Measurements from ENCODE around the gene NSFL1C. TPM values are rescaled to one million over a fixed set of nuclear protein-coding genes. Genes with fewer than 3 reads are reported as not detected.

Gene NSFL1C
- total and polyA plus RNA-seq, 9 of the 15 experiments (the other 6 are each of a cell fraction or from before 2014, with no cell fraction given) = 20.8 to 119 (median 47.0) TPM

DNA sequence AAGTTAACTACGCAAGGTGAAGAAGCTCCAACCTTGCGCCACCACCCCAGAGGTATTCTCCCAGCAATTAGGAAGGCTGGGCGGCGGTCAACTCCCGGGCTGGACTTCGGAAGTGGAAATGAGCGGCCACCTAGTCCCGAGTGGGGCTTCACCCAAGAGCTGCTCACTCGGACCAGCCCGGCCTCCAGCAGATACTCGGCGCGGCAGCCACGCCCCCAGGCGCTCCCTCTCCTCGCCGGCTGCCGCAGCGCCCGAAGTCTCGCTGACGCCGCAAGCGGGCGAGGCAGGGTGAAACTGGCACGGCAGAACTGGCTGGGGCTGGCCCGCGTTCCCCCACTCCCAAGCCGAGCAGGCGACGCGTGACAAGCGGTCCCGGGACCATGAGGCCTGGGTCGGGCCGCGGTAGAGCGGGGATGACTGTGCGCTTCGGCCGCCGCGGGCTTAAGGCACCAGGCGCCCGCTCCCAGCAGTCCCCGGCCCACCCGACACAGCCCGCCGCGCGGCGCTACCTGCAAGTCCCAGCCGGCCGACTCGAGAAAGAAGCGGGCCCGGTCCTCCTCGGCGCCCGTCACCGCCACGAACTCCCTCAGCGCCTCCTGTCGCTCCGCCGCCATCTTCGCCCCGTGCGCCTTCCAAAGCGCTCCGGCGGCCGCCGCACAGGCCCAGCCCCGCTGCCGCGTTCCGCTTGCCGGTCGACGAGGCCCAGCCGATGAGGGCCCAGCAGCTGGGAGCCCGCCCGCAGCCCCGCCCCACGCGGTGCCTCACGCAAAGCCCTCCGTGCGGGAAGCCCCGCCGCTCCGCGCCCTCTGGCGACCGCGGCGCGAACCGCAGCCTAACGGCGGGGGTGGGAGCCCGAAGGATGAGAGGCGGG, at the start of gene NSFL1C (continued):
- TF ChIP-seq ESRRA (IDR thresholded peaks at IDR 0.05; ENCODE audit: borderline replicate concordance, low read depth) = peak; percentile 77; the same call in 1 of the 2 replicates
- TF ChIP-seq RAD51 (IDR thresholded peaks at IDR 0.05; ENCODE audit: borderline replicate concordance, low read depth) = no peak
- peak; percentile 75 for TF ChIP-seq ZNF316 (IDR thresholded peaks at IDR 0.05)
- TF ChIP-seq ZEB2 (IDR thresholded peaks at IDR 0.05) = peak; percentile 90
- TF ChIP-seq ZNF583 (CRISPR knock-in tag; IDR thresholded peaks at IDR 0.05) = no peak
- TF ChIP-seq, protein P1, sequence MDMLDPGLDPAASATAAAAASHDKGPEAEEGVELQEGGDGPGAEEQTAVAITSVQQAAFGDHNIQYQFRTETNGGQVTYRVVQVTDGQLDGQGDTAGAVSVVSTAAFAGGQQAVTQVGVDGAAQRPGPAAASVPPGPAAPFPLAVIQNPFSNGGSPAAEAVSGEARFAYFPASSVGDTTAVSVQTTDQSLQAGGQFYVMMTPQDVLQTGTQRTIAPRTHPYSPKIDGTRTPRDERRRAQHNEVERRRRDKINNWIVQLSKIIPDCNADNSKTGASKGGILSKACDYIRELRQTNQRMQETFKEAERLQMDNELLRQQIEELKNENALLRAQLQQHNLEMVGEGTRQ (CRISPR knock-in tag; IDR thresholded peaks at IDR 0.05) = no peak
- TF ChIP-seq KAT2B (IDR thresholded peaks at IDR 0.05; ENCODE audit: low read depth, low read length) = no peak
- TF ChIP-seq, protein P2, sequence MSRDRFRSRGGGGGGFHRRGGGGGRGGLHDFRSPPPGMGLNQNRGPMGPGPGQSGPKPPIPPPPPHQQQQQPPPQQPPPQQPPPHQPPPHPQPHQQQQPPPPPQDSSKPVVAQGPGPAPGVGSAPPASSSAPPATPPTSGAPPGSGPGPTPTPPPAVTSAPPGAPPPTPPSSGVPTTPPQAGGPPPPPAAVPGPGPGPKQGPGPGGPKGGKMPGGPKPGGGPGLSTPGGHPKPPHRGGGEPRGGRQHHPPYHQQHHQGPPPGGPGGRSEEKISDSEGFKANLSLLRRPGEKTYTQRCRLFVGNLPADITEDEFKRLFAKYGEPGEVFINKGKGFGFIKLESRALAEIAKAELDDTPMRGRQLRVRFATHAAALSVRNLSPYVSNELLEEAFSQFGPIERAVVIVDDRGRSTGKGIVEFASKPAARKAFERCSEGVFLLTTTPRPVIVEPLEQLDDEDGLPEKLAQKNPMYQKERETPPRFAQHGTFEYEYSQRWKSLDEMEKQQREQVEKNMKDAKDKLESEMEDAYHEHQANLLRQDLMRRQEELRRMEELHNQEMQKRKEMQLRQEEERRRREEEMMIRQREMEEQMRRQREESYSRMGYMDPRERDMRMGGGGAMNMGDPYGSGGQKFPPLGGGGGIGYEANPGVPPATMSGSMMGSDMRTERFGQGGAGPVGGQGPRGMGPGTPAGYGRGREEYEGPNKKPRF (IDR thresholded peaks at IDR 0.05; ENCODE audit: low read depth, low read length) = no peak
- TF ChIP-seq NFE2L1 (tag; IDR thresholded peaks at IDR 0.05; ENCODE audit: borderline replicate concordance, low read depth) = no peak
- TF ChIP-seq PHTF2 (CRISPR knock-in tag; IDR thresholded peaks at IDR 0.05) = no peak
- TF ChIP-seq, protein P3, sequence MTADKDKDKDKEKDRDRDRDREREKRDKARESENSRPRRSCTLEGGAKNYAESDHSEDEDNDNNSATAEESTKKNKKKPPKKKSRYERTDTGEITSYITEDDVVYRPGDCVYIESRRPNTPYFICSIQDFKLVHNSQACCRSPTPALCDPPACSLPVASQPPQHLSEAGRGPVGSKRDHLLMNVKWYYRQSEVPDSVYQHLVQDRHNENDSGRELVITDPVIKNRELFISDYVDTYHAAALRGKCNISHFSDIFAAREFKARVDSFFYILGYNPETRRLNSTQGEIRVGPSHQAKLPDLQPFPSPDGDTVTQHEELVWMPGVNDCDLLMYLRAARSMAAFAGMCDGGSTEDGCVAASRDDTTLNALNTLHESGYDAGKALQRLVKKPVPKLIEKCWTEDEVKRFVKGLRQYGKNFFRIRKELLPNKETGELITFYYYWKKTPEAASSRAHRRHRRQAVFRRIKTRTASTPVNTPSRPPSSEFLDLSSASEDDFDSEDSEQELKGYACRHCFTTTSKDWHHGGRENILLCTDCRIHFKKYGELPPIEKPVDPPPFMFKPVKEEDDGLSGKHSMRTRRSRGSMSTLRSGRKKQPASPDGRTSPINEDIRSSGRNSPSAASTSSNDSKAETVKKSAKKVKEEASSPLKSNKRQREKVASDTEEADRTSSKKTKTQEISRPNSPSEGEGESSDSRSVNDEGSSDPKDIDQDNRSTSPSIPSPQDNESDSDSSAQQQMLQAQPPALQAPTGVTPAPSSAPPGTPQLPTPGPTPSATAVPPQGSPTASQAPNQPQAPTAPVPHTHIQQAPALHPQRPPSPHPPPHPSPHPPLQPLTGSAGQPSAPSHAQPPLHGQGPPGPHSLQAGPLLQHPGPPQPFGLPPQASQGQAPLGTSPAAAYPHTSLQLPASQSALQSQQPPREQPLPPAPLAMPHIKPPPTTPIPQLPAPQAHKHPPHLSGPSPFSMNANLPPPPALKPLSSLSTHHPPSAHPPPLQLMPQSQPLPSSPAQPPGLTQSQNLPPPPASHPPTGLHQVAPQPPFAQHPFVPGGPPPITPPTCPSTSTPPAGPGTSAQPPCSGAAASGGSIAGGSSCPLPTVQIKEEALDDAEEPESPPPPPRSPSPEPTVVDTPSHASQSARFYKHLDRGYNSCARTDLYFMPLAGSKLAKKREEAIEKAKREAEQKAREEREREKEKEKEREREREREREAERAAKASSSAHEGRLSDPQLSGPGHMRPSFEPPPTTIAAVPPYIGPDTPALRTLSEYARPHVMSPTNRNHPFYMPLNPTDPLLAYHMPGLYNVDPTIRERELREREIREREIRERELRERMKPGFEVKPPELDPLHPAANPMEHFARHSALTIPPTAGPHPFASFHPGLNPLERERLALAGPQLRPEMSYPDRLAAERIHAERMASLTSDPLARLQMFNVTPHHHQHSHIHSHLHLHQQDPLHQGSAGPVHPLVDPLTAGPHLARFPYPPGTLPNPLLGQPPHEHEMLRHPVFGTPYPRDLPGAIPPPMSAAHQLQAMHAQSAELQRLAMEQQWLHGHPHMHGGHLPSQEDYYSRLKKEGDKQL (CRISPR knock-in tag; IDR thresholded peaks at IDR 0.05; ENCODE audit: borderline replicate concordance) = no peak; the same call in 1 of the 2 replicates
- no peak for TF ChIP-seq ETS2 (tag; IDR thresholded peaks at IDR 0.05; ENCODE audit: borderline replicate concordance, poor library complexity, severe bottlenecking)
- TF ChIP-seq SMAD3 (CRISPR knock-in tag; conservative IDR thresholded peaks at IDR 0.05) = no peak
- no peak for TF ChIP-seq ARID1B (IDR thresholded peaks at IDR 0.05)
- TF ChIP-seq NR2C2 (CRISPR knock-in tag; IDR thresholded peaks at IDR 0.05) = peak; percentile 76; the same call in 1 of the 2 replicates
- TF ChIP-seq NR2C2 (tag; IDR thresholded peaks at IDR 0.05) = peak; percentile 11
- TF ChIP-seq, protein P4, sequence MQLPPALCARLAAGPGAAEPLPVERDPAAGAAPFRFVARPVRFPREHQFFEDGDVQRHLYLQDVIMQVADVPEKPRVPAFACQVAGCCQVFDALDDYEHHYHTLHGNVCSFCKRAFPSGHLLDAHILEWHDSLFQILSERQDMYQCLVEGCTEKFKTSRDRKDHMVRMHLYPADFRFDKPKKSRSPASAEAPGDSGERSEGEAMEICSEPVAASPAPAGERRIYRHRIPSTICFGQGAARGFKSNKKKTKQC (CRISPR knock-in tag; IDR thresholded peaks at IDR 0.05) = peak; percentile 65
- TF ChIP-seq NEUROD1 (IDR thresholded peaks at IDR 0.05; ENCODE audit: borderline replicate concordance, low read depth, low read length, partially characterized antibody) = peak; percentile 60
- TF ChIP-seq TAL1 (IDR thresholded peaks at IDR 0.05) = no peak
